Parathyroid adenoma (tissue), 2 donors: Measurements from ENCODE around the gene PTPRD.

Source experiments
- H2AFZ ChIP-seq: fragments of 300-600 bp; sonication (generic); one replicate; pipeline ENCODE4 v1.7.0; 2017; ENCODE audit warnings: antibody characterized with exemption, mild to moderate bottlenecking
- H3K27ac ChIP-seq: fragments of 300-600 bp; sonication (generic); one replicate; pipeline ENCODE4 v1.7.0; 2017
- H3K27me3 ChIP-seq: fragments of 300-600 bp; sonication (generic); one replicate; pipeline ENCODE4 v1.7.0; 2017; ENCODE audit warnings: low read length; ENCODE audit not compliant: control insufficient read depth, insufficient read depth
- H3K36me3 ChIP-seq: fragments of 300-600 bp; sonication (generic); one replicate; pipeline ENCODE4 v1.7.0; 2017; ENCODE audit warnings: low read length; ENCODE audit not compliant: control insufficient read depth, insufficient read depth
- H3K4me1 ChIP-seq: fragments of 300-600 bp; sonication (generic); one replicate; pipeline ENCODE4 v1.7.0; 2017; ENCODE audit warnings: control low read depth
- H3K4me2 ChIP-seq: fragments of 300-600 bp; sonication (generic); one replicate; pipeline ENCODE4 v1.7.0; 2017; ENCODE audit warnings: low read length
- H3K4me3 ChIP-seq: fragments of 300-600 bp; sonication (generic); one replicate; pipeline ENCODE4 v1.7.0; 2017; ENCODE audit warnings: low read depth, low read length
- H3K79me2 ChIP-seq: fragments of 300-600 bp; sonication (generic); one replicate; pipeline ENCODE4 v1.7.0; 2017; ENCODE audit warnings: control low read depth
- H3K9ac ChIP-seq: fragments of 300-600 bp; sonication (generic); one replicate; pipeline ENCODE4 v1.7.0; 2017; ENCODE audit warnings: mild to moderate bottlenecking
- H3K9me3 ChIP-seq: fragments of 300-600 bp; sonication (generic); one replicate; pipeline ENCODE4 v1.7.0; 2017; ENCODE audit warnings: low read length; ENCODE audit not compliant: control insufficient read depth
- CTCF ChIP-seq: fragments of 300-600 bp; sonication (generic); IDR thresholded peaks from one replicate; pipeline ENCODE4 v1.7.0; 2017; ENCODE audit warnings: antibody characterized with exemption, mild to moderate bottlenecking
- donor health status: primary hyperparathyroidism.

The PTPRD gene

GRCh38 chr9:10112798-10113197 is 500.0 kb downstream of the PTPRD start:
- Histone ChIP-seq H3K4me3 (no peak overlapping the region), H2AFZ (no peak overlapping the region), H3K4me2 (no peak overlapping the region), H3K9ac (no peak overlapping the region), H3K27ac (no peak overlapping the region), H3K27me3 (no peaks in the 10 kb centered on the region), H3K36me3 (no peaks in the 10 kb centered on the region), H3K9me3 (no peaks in the 10 kb centered on the region), H3K4me1 (no peaks in the 10 kb centered on the region), H3K79me2 (no peaks in the 10 kb centered on the region)
- TF ChIP-seq CTCF: no peak

- H3K9me3 ChIP-seq: no peaks in the 10 kb centered on the region
- H3K9ac ChIP-seq: no peak overlapping the region
- H3K36me3 ChIP-seq: no peaks in the 10 kb centered on the region
- H2AFZ ChIP-seq: no peak overlapping the region
- no peaks in the 10 kb centered on the region for H3K27me3 ChIP-seq
- H3K27ac ChIP-seq: no peak overlapping the region
- no peak overlapping the region for H3K4me2 ChIP-seq
- H3K4me1 ChIP-seq: no peaks in the 10 kb centered on the region
- H3K79me2 ChIP-seq: no peaks in the 10 kb centered on the region
- H3K4me3 ChIP-seq: no peak overlapping the region
- no peak for TF ChIP-seq CTCF
Measured at GRCh38 chr9:10112070-10112469, 500.7 kb downstream of the PTPRD start.

- Histone ChIP-seq H2AFZ (no peak overlapping the region), H3K36me3 (no peaks in the 10 kb centered on the region), H3K4me1 (no peaks in the 10 kb centered on the region), H3K79me2 (no peaks in the 10 kb centered on the region), H3K9me3 (no peaks in the 10 kb centered on the region), H3K4me2 (no peak overlapping the region), H3K27ac (no peak overlapping the region), H3K27me3 (no peaks in the 10 kb centered on the region), H3K4me3 (no peak overlapping the region), H3K9ac (no peak overlapping the region)
- no peak for TF ChIP-seq CTCF
Measured at GRCh38 chr9:10108815-10109214, 504.0 kb downstream of the PTPRD start.

GRCh38 chr9:10104774-10105173 is 508.0 kb downstream of the PTPRD start:
- Histone ChIP-seq H2AFZ (no peak overlapping the region), H3K4me3 (no peak overlapping the region), H3K9ac (no peak overlapping the region), H3K4me2 (no peak overlapping the region), H3K79me2 (no peaks in the 10 kb centered on the region), H3K9me3 (no peaks in the 10 kb centered on the region), H3K4me1 (no peaks in the 10 kb centered on the region), H3K36me3 (no peaks in the 10 kb centered on the region), H3K27me3 (no peaks in the 10 kb centered on the region), H3K27ac (no peak overlapping the region)
- TF ChIP-seq CTCF: no peak

GRCh38 chr9:10095208-10095607 is 517.6 kb downstream of the PTPRD start:
- Histone ChIP-seq H2AFZ (no peak overlapping the region), H3K36me3 (no peaks in the 10 kb centered on the region), H3K27me3 (no peaks in the 10 kb centered on the region), H3K9me3 (no peaks in the 10 kb centered on the region), H3K4me1 (no peaks in the 10 kb centered on the region), H3K9ac (no peak overlapping the region), H3K27ac (no peak overlapping the region), H3K4me2 (no peak overlapping the region), H3K79me2 (no peaks in the 10 kb centered on the region), H3K4me3 (no peak overlapping the region)
- no peak for TF ChIP-seq CTCF
